Neural crest cell (in vitro differentiated cells): ENCODE data around the gene TAF1. TPM values are rescaled to one million over a fixed set of nuclear protein-coding genes. Genes with fewer than 3 reads are reported as not detected.
"Not testable (repeated sequence)": the region's sequence is repeated elsewhere in the genome, so short reads cannot be mapped to it uniquely, and the experiment has no call there.

Experiments used
- DNase-seq: peaks from one replicate; pipeline ENCODE4 v3.0.0; 2021; ENCODE audit warnings: low read depth, mixed read lengths, low spot score
- H3K27ac Mint-ChIP-seq: one replicate; pipeline ENCODE4 v1.8.0; 2021; ENCODE audit warnings: mild to moderate bottlenecking, mixed read lengths; ENCODE audit not compliant: unreplicated experiment
- H3K27me3 Mint-ChIP-seq: 2 replicates; pipeline ENCODE4 v1.8.0; 2021; ENCODE audit warnings: low read depth, mild to moderate bottlenecking, mixed read lengths
- H3K36me3 Mint-ChIP-seq: 2 replicates; pipeline ENCODE4 v1.8.0; 2021; ENCODE audit warnings: low read depth, mild to moderate bottlenecking, mixed read lengths
- H3K4me1 Mint-ChIP-seq: 2 replicates; pipeline ENCODE4 v1.8.0; 2021; ENCODE audit warnings: mixed read lengths
- H3K4me3 Mint-ChIP-seq: one replicate; pipeline ENCODE4 v1.8.0; 2021; ENCODE audit warnings: mild to moderate bottlenecking, mixed read lengths
- H3K9me3 Mint-ChIP-seq: 2 replicates; pipeline ENCODE4 v1.8.0; 2021; ENCODE audit warnings: mixed read lengths
- CTCF ChIP-seq: fragments of 200-600 bp; sonication (generic); conservative IDR thresholded peaks from 2 replicates; pipeline ENCODE4 v1.5.0; 2021; ENCODE audit warnings: antibody characterized with exemption, mild to moderate bottlenecking
- total RNA-seq: library from RNA; stranded (reverse); gene quantifications from 2 replicates; pipeline ENCODE4 v1.2.1, GENCODE V29; 2021

The TAF1 gene
- total RNA-seq, 1 donor from 2014 or later, result 31.9 TPM

- no peak for TF ChIP-seq CTCF
- H3K9me3 Mint-ChIP-seq, result no peaks in the 10 kb centered on the region
- no peak for DNase-seq
- no peak overlapping the region for H3K27ac Mint-ChIP-seq
- H3K36me3 Mint-ChIP-seq, result peaks cover 8% of the 10 kb centered on the region
- no peaks in the 10 kb centered on the region for H3K27me3 Mint-ChIP-seq
- no peaks in the 10 kb centered on the region for H3K4me1 Mint-ChIP-seq
- H3K4me3 Mint-ChIP-seq, result no peak overlapping the region
Observed at GRCh38 chrX:71400710-71401109, 34.6 kb downstream of the TAF1 start.

DNA sequence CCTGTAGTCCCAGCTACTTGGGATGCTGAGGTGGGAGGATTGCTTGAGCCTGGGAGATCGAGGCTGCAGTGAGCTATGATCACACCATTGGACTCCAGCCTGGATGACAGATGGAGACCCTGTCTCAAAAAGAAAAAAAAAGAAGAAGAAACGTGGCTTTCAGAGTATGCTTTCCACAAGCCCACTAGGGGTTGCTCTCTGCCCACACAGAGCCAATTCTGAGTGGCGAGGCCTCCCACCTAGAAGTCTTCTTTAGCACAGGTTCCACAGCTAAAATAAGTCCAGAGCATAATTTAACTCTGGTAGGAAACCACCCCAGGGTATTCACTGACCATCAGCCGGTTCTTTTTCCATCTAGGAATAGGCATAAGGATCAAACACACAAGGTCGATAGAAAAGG, 50.1 kb downstream of the TAF1 start:
- H3K27ac Mint-ChIP-seq, H3K9me3 Mint-ChIP-seq, DNase-seq, H3K4me3 Mint-ChIP-seq, H3K27me3 Mint-ChIP-seq, H3K4me1 Mint-ChIP-seq: not testable (repeated sequence)
- H3K36me3 Mint-ChIP-seq, result peaks cover 12% of the 10 kb centered on the region

- TF ChIP-seq CTCF, result no peak
- H3K27ac Mint-ChIP-seq, result no peak overlapping the region
- H3K27me3 Mint-ChIP-seq, result no peaks in the 10 kb centered on the region
- no peak overlapping the region for H3K4me3 Mint-ChIP-seq
- no peaks in the 10 kb centered on the region for H3K4me1 Mint-ChIP-seq
- peaks cover 2% of the 10 kb centered on the region for H3K9me3 Mint-ChIP-seq
- H3K36me3 Mint-ChIP-seq, result peaks cover 20% of the 10 kb centered on the region
- DNase-seq, result no peak
Observed at GRCh38 chrX:71420686-71421085, 54.5 kb downstream of the TAF1 start.

DNA sequence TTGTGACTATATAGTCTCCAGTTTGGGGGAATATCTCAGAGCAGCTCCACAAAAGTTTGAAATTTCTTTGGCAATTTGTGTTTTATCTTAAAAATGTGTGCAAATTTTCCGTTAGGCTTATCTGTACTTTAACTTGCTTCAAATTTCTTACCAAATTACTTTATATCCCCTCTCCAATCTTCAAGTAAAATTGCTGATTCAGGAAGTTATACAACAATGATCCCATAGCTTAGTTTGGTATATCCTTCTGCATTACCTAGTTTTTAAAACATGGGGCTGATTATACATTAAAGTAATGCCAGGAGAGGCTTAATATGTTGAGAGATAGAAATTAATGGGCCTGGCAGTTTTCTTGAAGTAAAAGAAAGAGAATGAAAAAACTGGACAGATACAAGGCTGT, 66.6 kb downstream of the TAF1 start:
- TF ChIP-seq CTCF, result no peak

DNA sequence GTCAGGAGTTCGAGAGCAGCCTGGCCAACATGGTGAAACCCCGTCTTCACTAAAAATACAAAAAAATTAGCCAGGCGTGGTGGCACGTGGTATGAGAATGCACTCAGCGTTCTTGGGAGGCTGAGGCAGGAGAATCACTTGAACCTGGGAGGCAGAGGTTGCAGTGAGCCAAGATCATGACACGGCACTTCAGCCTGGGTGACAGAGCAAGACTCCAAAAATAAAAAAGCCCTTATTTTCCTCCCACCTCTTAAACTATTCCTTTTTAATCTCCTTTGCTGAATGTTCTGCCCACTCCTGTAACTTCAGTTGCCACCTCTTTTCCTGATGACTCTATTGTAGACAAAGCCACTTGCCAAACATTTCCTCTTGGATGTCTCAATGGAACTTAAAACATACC, 72.6 kb downstream of the TAF1 start:
- no peaks in the 10 kb centered on the region for H3K27me3 Mint-ChIP-seq
- no peak overlapping the region for H3K27ac Mint-ChIP-seq
- peaks cover 34% of the 10 kb centered on the region for H3K36me3 Mint-ChIP-seq
- no peaks in the 10 kb centered on the region for H3K4me1 Mint-ChIP-seq
- H3K9me3 Mint-ChIP-seq, result peaks cover 3% of the 10 kb centered on the region
- H3K4me3 Mint-ChIP-seq, result no peak overlapping the region
- no peak for TF ChIP-seq CTCF
- DNase-seq, result no peak

More for the DNA sequence above, 66.6 kb downstream of the TAF1 start:
- no peak for DNase-seq
- Mint-ChIP-seq H3K27ac (no peak overlapping the region), H3K36me3 (peaks cover 13% of the 10 kb centered on the region), H3K4me1 (no peaks in the 10 kb centered on the region), H3K4me3 (no peak overlapping the region), H3K27me3 (no peaks in the 10 kb centered on the region), H3K9me3 (no peaks in the 10 kb centered on the region)

GRCh38 chrX:71439420-71439819, 73.3 kb downstream of the TAF1 start:
- DNase-seq, result no peak
- Mint-ChIP-seq H3K4me3 (no peak overlapping the region), H3K27ac (no peak overlapping the region), H3K36me3 (peaks cover 34% of the 10 kb centered on the region), H3K4me1 (no peaks in the 10 kb centered on the region), H3K27me3 (no peaks in the 10 kb centered on the region), H3K9me3 (peaks cover 3% of the 10 kb centered on the region)
- TF ChIP-seq CTCF, result no peak
